ENCODE data around the gene WIPF1. TPM values are rescaled to one million over a fixed set of nuclear protein-coding genes. Genes with fewer than 3 reads are reported as not detected.
"Not testable (repeated sequence)": the region's sequence is repeated elsewhere in the genome, so short reads cannot be mapped to it uniquely, and the experiment has no call there.

Gene WIPF1
- total RNA-seq, 1 donor from 2014 or later: 20.4 TPM

- H3K9me3 ChIP-seq: no peaks in the 10 kb centered on the region
- H3K4me1 ChIP-seq: no peaks in the 10 kb centered on the region
- intact Hi-C loops (cut with DNase I): no loop called here
- H3K36me3 ChIP-seq: no peaks in the 10 kb centered on the region
- TF ChIP-seq POLR2AphosphoS5 (IDR thresholded peaks at IDR 0.05; ENCODE audit: insufficient read depth in 1 of 2, low read depth in 1 of 2): no peak
- TF ChIP-seq, protein P1, sequence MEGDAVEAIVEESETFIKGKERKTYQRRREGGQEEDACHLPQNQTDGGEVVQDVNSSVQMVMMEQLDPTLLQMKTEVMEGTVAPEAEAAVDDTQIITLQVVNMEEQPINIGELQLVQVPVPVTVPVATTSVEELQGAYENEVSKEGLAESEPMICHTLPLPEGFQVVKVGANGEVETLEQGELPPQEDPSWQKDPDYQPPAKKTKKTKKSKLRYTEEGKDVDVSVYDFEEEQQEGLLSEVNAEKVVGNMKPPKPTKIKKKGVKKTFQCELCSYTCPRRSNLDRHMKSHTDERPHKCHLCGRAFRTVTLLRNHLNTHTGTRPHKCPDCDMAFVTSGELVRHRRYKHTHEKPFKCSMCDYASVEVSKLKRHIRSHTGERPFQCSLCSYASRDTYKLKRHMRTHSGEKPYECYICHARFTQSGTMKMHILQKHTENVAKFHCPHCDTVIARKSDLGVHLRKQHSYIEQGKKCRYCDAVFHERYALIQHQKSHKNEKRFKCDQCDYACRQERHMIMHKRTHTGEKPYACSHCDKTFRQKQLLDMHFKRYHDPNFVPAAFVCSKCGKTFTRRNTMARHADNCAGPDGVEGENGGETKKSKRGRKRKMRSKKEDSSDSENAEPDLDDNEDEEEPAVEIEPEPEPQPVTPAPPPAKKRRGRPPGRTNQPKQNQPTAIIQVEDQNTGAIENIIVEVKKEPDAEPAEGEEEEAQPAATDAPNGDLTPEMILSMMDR (IDR thresholded peaks at IDR 0.05): no peak
- TF ChIP-seq POLR2A (IDR thresholded peaks at IDR 0.05): no peak
- H3K4me3 ChIP-seq: no peak overlapping the region
- no peak overlapping the region for H3K27ac ChIP-seq
- no peaks in the 10 kb centered on the region for H3K27me3 ChIP-seq
- no peak for DNase-seq (ENCODE audit: extremely low spot score in 2 of 2)
These were observed 43.0 kb downstream of the WIPF1 start for GRCh38 chr2:174554529-174555150.

- Histone ChIP-seq H3K27me3 (no peaks in the 10 kb centered on the region), H3K4me3 (no peak overlapping the region), H3K9me3 (no peaks in the 10 kb centered on the region), H3K4me1 (no peaks in the 10 kb centered on the region), H3K36me3 (no peaks in the 10 kb centered on the region), H3K27ac (no peak overlapping the region)
- intact Hi-C loops (cut with DNase I): no loop called here
- TF ChIP-seq POLR2AphosphoS5 (IDR thresholded peaks at IDR 0.05; ENCODE audit: insufficient read depth in 1 of 2, low read depth in 1 of 2): no peak
- TF ChIP-seq, protein P1 (IDR thresholded peaks at IDR 0.05): peak in 1 of 3 experiments; percentile 7
- no peak for DNase-seq (ENCODE audit: extremely low spot score in 2 of 2)
These were observed 43.7 kb downstream of the WIPF1 start for GRCh38 chr2:174553811-174554493.

- no peak for DNase-seq (ENCODE audit: extremely low spot score in 2 of 2)
- Histone ChIP-seq H3K27ac (no peak overlapping the region), H3K27me3 (no peaks in the 10 kb centered on the region), H3K36me3 (no peaks in the 10 kb centered on the region), H3K9me3 (no peaks in the 10 kb centered on the region), H3K4me3 (no peak overlapping the region), H3K4me1 (no peaks in the 10 kb centered on the region)
- TF ChIP-seq POLR2A (IDR thresholded peaks at IDR 0.05) (no peak), POLR2AphosphoS5 (IDR thresholded peaks at IDR 0.05; ENCODE audit: insufficient read depth in 1 of 2, low read depth in 1 of 2) (no peak)
- TF ChIP-seq, protein P1 (IDR thresholded peaks at IDR 0.05): no peak
- intact Hi-C loops (cut with DNase I): no loop called here
These were observed 44.7 kb downstream of the WIPF1 start for GRCh38 chr2:174552880-174553279.

GRCh38 chr2:174551697-174552096 lies 45.9 kb downstream of the WIPF1 start:
- Histone ChIP-seq H3K9me3 (no peaks in the 10 kb centered on the region), H3K27ac (no peak overlapping the region), H3K4me1 (no peaks in the 10 kb centered on the region), H3K4me3 (no peak overlapping the region), H3K36me3 (no peaks in the 10 kb centered on the region), H3K27me3 (no peaks in the 10 kb centered on the region)
- TF ChIP-seq POLR2A (IDR thresholded peaks at IDR 0.05) (no peak), POLR2AphosphoS5 (IDR thresholded peaks at IDR 0.05; ENCODE audit: insufficient read depth in 1 of 2, low read depth in 1 of 2) (no peak)
- TF ChIP-seq, protein P1 (IDR thresholded peaks at IDR 0.05): no peak
- intact Hi-C loops (cut with DNase I): no loop called here
- DNase-seq (ENCODE audit: extremely low spot score in 2 of 2): no peak

- H3K27ac ChIP-seq; H3K9me3 ChIP-seq; DNase-seq (ENCODE audit: extremely low spot score in 2 of 2); H3K36me3 ChIP-seq; H3K4me1 ChIP-seq; intact Hi-C loops (cut with DNase I); H3K27me3 ChIP-seq; H3K4me3 ChIP-seq: not testable (repeated sequence)
These were observed 49.0 kb downstream of the WIPF1 start for GRCh38 chr2:174548646-174549045.

GRCh38 chr2:174548021-174548420 lies 49.6 kb downstream of the WIPF1 start:
- H3K9me3 ChIP-seq; H3K27me3 ChIP-seq; DNase-seq (ENCODE audit: extremely low spot score in 2 of 2); H3K4me1 ChIP-seq; H3K4me3 ChIP-seq; H3K27ac ChIP-seq; H3K36me3 ChIP-seq; intact Hi-C loops (cut with DNase I): not testable (repeated sequence)
